ENCODE results near the gene TBC1D10A.

Gene TBC1D10A

DNA sequence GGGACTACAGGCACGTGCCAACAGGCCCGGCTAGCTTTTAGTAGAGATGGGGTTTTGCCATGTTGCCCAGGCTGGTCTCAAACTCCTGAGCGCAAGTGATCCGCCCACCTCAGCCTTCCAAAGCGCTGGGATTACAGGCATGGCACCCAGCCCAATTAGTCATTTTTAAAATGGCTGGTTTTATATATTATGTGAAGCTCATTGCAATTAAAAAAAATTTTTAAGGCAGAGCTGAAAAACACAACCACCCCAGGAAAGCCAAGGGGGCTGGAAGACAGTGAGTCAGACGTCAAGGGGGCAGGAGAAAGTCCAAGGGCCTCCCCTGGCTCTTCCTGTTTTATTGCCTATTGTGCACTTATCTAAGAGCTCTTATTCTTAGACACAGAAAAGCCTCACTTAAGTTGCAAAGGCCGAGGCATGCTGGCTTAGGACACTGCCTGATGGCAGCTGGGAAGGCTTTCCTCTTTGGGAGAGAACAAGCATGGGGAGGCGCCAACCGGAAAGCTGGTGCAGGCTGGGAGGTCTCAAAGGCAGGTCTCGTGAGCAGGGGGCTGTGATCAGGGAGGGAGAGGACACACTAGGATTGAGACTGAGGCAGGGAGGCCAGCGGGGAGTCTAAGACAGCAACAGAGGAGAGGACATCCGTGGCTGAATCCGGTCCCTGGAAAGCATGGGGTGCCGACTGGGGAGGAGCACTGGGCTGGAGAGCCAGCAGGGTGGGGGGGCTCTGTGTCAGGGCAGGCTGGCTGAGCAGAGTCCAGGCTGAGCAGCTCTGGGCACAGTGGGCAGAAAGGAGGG is 49.0 kb downstream of the TBC1D10A start:
- DNase-seq (ENCODE audit: low read depth), result no peak
- no peak overlapping the region for H3K4me3 ChIP-seq (ENCODE audit: low read depth, low read length)
- TF ChIP-seq, protein P1, sequence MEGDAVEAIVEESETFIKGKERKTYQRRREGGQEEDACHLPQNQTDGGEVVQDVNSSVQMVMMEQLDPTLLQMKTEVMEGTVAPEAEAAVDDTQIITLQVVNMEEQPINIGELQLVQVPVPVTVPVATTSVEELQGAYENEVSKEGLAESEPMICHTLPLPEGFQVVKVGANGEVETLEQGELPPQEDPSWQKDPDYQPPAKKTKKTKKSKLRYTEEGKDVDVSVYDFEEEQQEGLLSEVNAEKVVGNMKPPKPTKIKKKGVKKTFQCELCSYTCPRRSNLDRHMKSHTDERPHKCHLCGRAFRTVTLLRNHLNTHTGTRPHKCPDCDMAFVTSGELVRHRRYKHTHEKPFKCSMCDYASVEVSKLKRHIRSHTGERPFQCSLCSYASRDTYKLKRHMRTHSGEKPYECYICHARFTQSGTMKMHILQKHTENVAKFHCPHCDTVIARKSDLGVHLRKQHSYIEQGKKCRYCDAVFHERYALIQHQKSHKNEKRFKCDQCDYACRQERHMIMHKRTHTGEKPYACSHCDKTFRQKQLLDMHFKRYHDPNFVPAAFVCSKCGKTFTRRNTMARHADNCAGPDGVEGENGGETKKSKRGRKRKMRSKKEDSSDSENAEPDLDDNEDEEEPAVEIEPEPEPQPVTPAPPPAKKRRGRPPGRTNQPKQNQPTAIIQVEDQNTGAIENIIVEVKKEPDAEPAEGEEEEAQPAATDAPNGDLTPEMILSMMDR (IDR thresholded peaks at IDR 0.05; ENCODE audit: low read depth, low read length, missing control alignments), result no peak

GRCh38 chr22:30276039-30276438 is 50.7 kb downstream of the TBC1D10A start:
- no peak for DNase-seq (ENCODE audit: low read depth)
- TF ChIP-seq, protein P1 (IDR thresholded peaks at IDR 0.05; ENCODE audit: low read depth, low read length, missing control alignments), result no peak
- no peak overlapping the region for H3K4me3 ChIP-seq (ENCODE audit: low read depth, low read length)

GRCh38 chr22:30275625-30276024 is 51.1 kb downstream of the TBC1D10A start:
- no peak for DNase-seq (ENCODE audit: low read depth)
- no peak overlapping the region for H3K4me3 ChIP-seq (ENCODE audit: low read depth, low read length)
- TF ChIP-seq, protein P1 (IDR thresholded peaks at IDR 0.05; ENCODE audit: low read depth, low read length, missing control alignments), result no peak

- H3K4me3 ChIP-seq (ENCODE audit: low read depth, low read length), result no peak overlapping the region
- DNase-seq (ENCODE audit: low read depth), result no peak
- TF ChIP-seq, protein P1 (IDR thresholded peaks at IDR 0.05; ENCODE audit: low read depth, low read length, missing control alignments), result no peak
These were observed 52.3 kb downstream of the TBC1D10A start for GRCh38 chr22:30274437-30274812.

GRCh38 chr22:30273711-30274436 is 52.9 kb downstream of the TBC1D10A start:
- H3K4me3 ChIP-seq (ENCODE audit: low read depth, low read length), result no peak overlapping the region
- no peak for DNase-seq (ENCODE audit: low read depth)
- TF ChIP-seq, protein P1 (IDR thresholded peaks at IDR 0.05; ENCODE audit: low read depth, low read length, missing control alignments), result no peak

DNA sequence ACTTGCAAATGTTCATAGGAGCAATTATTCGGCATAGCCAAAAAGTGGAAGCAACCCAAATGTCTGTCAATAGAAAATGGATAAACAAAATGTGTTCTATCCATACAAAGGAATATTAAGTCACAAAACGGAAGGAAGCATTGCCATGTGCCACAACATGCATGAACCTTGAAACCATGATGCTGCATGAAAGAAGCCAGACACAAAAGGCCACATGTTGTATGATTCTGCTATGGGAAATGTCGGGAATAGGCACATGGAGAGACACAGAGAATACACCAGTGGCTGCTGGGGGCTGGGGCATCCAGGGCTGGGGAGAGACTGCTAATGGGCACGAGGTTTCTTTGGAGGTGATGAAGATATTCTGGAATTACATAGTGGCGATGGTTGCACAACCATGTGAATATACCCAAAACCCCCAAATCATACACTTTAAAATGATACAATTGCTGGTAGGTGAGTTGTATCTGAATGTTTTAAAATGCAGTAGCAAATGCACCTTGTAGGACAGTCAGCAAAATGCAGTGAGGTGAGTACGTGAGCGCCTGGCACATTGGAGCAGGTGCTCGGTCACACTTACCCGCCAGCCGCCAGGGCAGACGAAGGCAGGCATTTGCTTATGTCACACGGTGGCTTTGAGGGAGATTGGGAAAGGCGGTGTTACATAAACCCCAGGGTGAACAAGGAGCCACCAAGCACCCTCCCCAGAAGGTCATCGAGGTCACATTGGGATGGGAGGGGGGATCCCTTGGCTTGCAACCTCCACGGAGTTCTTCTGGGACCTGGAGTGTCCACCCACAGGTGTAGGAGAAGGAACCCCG is 53.8 kb downstream of the TBC1D10A start:
- TF ChIP-seq, protein P1 (IDR thresholded peaks at IDR 0.05; ENCODE audit: low read depth, low read length, missing control alignments), result no peak
- H3K4me3 ChIP-seq (ENCODE audit: low read depth, low read length), result no peak overlapping the region
- DNase-seq (ENCODE audit: low read depth), result no peak
